Loucy (cell line): ENCODE results near the gene ZNF541.

Experiments used
- H2AFZ ChIP-seq: fragments of 200-600 bp; sonication (generic); 2 replicates; pipeline ENCODE4 v1.6.0; 2016; ENCODE audit warnings: antibody characterized with exemption, mild to moderate bottlenecking, low read length, moderate library complexity
- H3F3A ChIP-seq: fragments of 200-600 bp; 2 replicates; pipeline ENCODE4 v1.6.0; 2016; ENCODE audit warnings: antibody characterized with exemption, low read depth, mild to moderate bottlenecking
- H3K27me3 ChIP-seq: fragments of 200-600 bp; sonication (generic); 2 replicates; pipeline ENCODE4 v1.6.1; 2014; ENCODE audit warnings: low read length, mild to moderate bottlenecking; ENCODE audit not compliant: insufficient read depth, poor library complexity, severe bottlenecking
- H3K36me3 ChIP-seq: fragments of 200-600 bp; sonication (generic); 2 replicates; pipeline ENCODE4 v1.6.1; 2016; ENCODE audit warnings: low read length; ENCODE audit not compliant: insufficient read depth
- H3K4me1 ChIP-seq: fragments of 200-600 bp; sonication (generic); 2 replicates; pipeline ENCODE4 v1.5.1; 2014; ENCODE audit warnings: low read length, mild to moderate bottlenecking; ENCODE audit not compliant: insufficient read depth, poor library complexity, severe bottlenecking
- H3K4me2 ChIP-seq: fragments of 200-600 bp; sonication (generic); 2 replicates; pipeline ENCODE4 v1.6.0; 2014; ENCODE audit warnings: antibody characterized with exemption, low read length, low read depth, mild to moderate bottlenecking; ENCODE audit not compliant: poor library complexity, severe bottlenecking
- H3K4me3 ChIP-seq: fragments of 200-600 bp; sonication (generic); 2 replicates; pipeline ENCODE4 v1.5.1; 2014; ENCODE audit warnings: low read length, mild to moderate bottlenecking, mixed read lengths; ENCODE audit not compliant: poor library complexity, severe bottlenecking
- H3K79me2 ChIP-seq: fragments of 200-600 bp; sonication (generic); 2 replicates; pipeline ENCODE4 v1.6.1; 2014; ENCODE audit warnings: low read length; ENCODE audit not compliant: insufficient read depth
- H3K9ac ChIP-seq: fragments of 200-600 bp; sonication (generic); 2 replicates; pipeline ENCODE4 v1.6.0; 2014; ENCODE audit warnings: mild to moderate bottlenecking, low read depth, low read length, moderate library complexity; ENCODE audit not compliant: poor library complexity, severe bottlenecking
- H3K9me2 ChIP-seq: fragments of 200-600 bp; sonication (generic); replicated peaks from 2 replicates; pipeline ENCODE4 v1.6.1; 2016; ENCODE audit warnings: low read depth, low read length, mixed read lengths
- H3K9me3 ChIP-seq: fragments of 200-600 bp; sonication (generic); 2 replicates; pipeline ENCODE4 v1.6.1; 2014; ENCODE audit warnings: mild to moderate bottlenecking, antibody characterized with exemption, low read length, low read depth; ENCODE audit not compliant: insufficient read depth
- H4K20me1 ChIP-seq: fragments of 200-600 bp; sonication (generic); 2 replicates; pipeline ENCODE4 v1.6.0; 2014; ENCODE audit warnings: antibody characterized with exemption, low read length, mild to moderate bottlenecking; ENCODE audit not compliant: insufficient read depth, poor library complexity, severe bottlenecking
- EZH2phosphoT487 ChIP-seq: fragments of 200-600 bp; IDR thresholded peaks from 2 replicates; pipeline ENCODE4 v1.6.1; 2018; ENCODE audit warnings: antibody characterized with exemption, mild to moderate bottlenecking, moderate library complexity, borderline replicate concordance
- TF ChIP-seq, protein P1 (sequence below): fragments of 200-600 bp; sonication (generic); conservative IDR thresholded peaks from 2 replicates; pipeline ENCODE4 v1.5.1; 2014; ENCODE audit warnings: mild to moderate bottlenecking, antibody characterized with exemption, low read length

The ZNF541 gene

DNA sequence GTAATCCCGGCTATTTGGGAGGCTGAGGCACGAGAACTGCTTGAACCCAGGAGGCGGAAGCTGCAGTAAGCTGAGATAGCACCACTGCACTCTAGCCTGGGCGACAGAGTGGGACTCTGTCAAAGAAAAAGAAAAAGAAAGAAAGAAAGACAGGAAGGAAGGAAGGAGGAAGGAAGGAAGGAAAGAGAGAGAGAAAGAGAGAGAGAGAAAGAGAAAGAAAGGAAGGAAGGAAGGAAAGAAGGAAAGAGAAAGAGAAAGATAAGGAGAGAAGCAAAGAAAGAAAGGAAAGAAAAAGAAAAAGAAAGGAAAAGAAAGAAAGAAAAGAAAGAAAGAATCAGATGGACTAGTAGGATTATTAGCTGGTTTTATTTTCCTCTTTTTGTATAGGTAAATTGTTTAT, 22.8 kb downstream of the ZNF541 start:
- no peak overlapping the region for H3K4me2 ChIP-seq
- H3F3A ChIP-seq, result no peaks in the 10 kb centered on the region
- H3K9me2 ChIP-seq, result no peaks in the 10 kb centered on the region
- H4K20me1 ChIP-seq, result no peaks in the 10 kb centered on the region
- no peak overlapping the region for H3K9ac ChIP-seq
- H2AFZ ChIP-seq, result 0 out of 2 replicates have a peak overlapping the region, but pooled peaks have one; percentile 3
- H3K79me2 ChIP-seq, result no peaks in the 10 kb centered on the region
- no peak overlapping the region for H3K4me3 ChIP-seq
- no peaks in the 10 kb centered on the region for H3K36me3 ChIP-seq
- TF ChIP-seq, protein P1, sequence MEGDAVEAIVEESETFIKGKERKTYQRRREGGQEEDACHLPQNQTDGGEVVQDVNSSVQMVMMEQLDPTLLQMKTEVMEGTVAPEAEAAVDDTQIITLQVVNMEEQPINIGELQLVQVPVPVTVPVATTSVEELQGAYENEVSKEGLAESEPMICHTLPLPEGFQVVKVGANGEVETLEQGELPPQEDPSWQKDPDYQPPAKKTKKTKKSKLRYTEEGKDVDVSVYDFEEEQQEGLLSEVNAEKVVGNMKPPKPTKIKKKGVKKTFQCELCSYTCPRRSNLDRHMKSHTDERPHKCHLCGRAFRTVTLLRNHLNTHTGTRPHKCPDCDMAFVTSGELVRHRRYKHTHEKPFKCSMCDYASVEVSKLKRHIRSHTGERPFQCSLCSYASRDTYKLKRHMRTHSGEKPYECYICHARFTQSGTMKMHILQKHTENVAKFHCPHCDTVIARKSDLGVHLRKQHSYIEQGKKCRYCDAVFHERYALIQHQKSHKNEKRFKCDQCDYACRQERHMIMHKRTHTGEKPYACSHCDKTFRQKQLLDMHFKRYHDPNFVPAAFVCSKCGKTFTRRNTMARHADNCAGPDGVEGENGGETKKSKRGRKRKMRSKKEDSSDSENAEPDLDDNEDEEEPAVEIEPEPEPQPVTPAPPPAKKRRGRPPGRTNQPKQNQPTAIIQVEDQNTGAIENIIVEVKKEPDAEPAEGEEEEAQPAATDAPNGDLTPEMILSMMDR, result no peak
- TF ChIP-seq EZH2phosphoT487, result no peak
- no peaks in the 10 kb centered on the region for H3K27me3 ChIP-seq
- no peaks in the 10 kb centered on the region for H3K4me1 ChIP-seq
- no peaks in the 10 kb centered on the region for H3K9me3 ChIP-seq

DNA sequence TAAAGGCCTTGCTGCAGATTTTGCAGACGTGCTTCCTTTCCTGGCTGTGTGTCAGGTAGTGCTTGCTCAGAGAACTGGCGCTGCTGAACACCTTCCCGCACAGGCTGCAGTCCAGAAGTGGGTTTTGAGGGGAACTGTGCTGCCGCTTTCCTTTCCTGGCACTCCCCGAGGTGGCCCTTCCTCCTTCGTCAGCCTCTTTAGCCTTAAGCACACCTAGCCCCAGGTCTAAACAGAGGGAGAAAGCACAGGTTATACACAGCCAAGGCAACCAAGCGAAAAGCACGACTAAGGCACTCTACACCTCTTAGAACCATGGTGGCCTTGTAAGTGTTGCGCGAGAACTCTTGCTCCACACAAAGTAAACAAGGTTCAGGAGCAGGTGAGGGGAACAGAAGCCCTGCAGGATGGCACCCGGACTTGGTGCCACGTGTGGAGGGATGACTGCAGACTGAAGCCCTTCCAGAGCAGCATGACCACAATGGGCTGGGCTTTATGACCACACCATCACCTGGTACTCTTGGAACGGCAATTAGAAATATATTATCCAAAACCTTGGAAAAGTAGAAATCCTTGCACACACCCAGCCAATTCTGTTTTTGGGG, 23.6 kb downstream of the ZNF541 start:
- Histone ChIP-seq H3K9me3 (no peaks in the 10 kb centered on the region), H3K4me2 (no peak overlapping the region), H3K4me1 (no peaks in the 10 kb centered on the region), H3K4me3 (no peak overlapping the region), H3K27me3 (no peaks in the 10 kb centered on the region), H3K9ac (no peak overlapping the region), H3K79me2 (no peaks in the 10 kb centered on the region), H3K9me2 (no peaks in the 10 kb centered on the region), H3F3A (no peaks in the 10 kb centered on the region), H3K36me3 (no peaks in the 10 kb centered on the region), H2AFZ (no peak overlapping the region), H4K20me1 (no peaks in the 10 kb centered on the region)
- no peak for TF ChIP-seq EZH2phosphoT487
- TF ChIP-seq, protein P1, result no peak

DNA sequence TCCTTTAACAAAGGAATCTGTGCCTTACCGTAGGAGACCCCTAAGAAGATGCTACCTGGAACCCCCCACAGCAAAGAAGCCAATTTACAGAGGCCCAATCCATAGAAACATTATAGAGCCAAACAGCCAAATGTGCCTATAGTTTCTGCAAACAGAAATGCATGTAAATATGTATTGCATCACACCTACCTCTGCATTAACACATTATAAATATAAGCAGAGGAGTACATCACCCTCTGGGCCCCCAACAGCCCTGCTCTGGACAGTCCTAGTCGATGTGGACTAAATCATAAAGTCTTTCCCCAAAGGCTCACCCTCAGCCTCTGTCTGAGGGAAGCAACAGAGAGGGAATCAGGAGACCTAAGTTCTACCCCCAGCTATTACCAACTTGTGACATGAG, 25.7 kb downstream of the ZNF541 start:
- Histone ChIP-seq H3K4me3 (no peak overlapping the region), H3K36me3 (no peaks in the 10 kb centered on the region), H2AFZ (no peak overlapping the region), H3K4me2 (no peak overlapping the region), H3K79me2 (no peaks in the 10 kb centered on the region), H3K9me2 (no peaks in the 10 kb centered on the region), H3K9me3 (no peaks in the 10 kb centered on the region), H3K9ac (no peak overlapping the region), H3K27me3 (no peaks in the 10 kb centered on the region), H3F3A (no peaks in the 10 kb centered on the region), H4K20me1 (no peaks in the 10 kb centered on the region), H3K4me1 (no peaks in the 10 kb centered on the region)
- TF ChIP-seq EZH2phosphoT487, result no peak
- TF ChIP-seq, protein P1, result no peak
